NCI-H69 (cell line): ENCODE data around the gene TGM2.

Source experiments
- DNase-seq: peaks from one replicate; lab custom pipeline; 2025; lab: John Stamatoyannopoulos, UW

Gene TGM2

DNA sequence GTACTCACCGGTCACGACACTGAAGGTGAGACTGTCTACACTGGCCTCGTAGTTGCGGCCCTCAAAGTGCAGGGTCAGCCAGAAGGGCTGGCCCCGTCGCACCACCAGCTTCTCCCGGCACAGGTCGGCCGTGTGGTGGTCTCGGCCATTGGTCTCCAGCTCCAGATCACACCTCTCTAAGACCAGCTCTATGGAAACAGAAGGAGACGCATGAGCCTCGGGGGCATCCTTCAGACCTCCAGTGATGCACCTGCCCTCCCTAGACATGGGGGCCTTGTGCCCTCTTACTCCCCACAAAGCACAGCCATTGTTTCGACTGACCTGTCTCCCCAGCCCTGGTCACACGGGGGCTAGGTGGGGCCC lies 3.7 kb downstream of the TGM2 start:
- no peak for DNase-seq

DNA sequence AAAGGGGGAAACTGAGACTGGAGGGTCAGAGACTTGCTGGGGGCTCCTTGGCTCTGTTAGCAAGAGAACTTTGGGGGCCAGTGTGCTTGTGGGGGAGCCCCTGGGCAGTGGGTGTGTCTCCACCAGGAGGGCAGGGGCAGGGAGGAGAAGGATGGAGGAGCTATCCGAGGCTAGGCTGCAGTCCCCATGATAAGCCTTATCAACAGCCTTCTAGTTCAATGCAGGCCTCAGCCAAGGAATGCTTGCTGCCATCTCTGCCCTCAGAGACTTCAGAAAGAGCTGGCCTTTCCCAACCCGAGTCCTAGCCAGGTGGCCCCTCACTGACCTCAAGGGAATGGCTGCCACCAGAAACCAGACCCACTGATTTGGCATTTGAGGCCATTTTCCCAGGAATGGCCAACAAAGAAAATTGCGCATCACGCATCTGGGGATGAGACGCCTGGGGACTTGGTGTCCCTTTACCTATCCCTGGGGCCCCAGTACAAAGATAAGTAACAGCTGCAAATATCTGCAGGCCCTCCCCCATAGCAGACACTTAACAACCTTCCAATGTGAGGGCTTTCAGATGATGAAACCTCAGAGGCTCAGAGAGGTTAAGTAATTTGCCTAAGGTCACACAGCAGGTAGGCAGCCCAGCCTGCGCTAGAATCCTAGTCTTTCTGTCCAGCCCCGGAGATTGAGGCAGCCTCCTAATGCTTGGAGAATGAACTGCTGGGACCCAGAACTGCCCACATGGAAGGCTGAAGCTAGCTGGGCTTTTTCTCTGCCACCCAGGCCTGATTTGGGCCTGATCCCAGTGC lies 4.9 kb downstream of the TGM2 start:
- no peak for DNase-seq

DNA sequence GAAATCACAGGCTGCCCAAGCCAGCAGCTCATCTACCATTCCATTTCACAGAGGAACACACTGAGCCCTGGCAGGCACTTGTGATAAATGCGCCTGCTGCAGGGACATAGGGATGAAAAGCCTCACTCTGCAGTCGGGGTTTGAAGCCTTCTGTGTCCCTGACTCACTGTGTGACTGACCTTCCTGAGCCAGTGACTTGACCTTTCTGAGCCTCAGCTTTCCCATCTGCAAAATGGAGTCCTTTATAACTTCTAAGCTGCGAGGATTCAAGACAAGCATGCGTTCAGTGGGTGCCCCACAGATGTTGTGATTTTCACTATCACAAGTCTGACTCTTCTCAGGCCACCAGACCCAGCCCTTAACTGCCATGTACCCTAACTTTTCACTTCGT lies 5.5 kb downstream of the TGM2 start:
- no peak for DNase-seq

DNA sequence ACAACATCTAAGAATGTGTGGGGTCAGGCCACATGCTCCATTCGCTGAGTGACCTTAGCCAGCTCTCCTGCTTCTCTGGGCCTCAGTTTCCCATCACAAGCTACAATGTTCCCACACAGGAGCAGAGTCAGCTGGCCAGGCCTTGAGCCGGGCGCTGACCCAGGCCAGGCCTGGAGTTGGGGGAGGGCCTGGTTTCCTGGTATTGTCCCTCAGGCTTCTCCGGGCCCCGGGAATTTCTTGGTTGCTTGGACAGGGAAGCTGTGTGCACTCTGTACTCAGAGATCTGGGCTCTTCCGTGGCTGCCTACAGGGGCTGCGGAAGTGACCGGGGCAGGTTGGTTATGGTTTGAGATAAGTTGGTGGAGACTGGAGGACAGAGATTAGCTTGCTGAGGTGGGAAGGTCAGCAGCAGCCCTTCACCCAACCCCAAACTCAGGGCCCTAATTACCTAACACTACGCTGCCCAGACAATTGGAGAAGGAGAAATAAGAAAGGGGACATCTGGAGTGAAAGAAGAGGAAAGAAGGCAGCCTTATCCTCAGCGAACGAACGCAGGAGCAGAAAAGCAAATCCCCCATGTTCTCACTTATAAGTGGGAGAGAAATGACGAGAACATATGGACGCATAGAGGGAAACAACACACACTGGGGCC lies 6.2 kb downstream of the TGM2 start:
- DNase-seq, result no peak

DNA sequence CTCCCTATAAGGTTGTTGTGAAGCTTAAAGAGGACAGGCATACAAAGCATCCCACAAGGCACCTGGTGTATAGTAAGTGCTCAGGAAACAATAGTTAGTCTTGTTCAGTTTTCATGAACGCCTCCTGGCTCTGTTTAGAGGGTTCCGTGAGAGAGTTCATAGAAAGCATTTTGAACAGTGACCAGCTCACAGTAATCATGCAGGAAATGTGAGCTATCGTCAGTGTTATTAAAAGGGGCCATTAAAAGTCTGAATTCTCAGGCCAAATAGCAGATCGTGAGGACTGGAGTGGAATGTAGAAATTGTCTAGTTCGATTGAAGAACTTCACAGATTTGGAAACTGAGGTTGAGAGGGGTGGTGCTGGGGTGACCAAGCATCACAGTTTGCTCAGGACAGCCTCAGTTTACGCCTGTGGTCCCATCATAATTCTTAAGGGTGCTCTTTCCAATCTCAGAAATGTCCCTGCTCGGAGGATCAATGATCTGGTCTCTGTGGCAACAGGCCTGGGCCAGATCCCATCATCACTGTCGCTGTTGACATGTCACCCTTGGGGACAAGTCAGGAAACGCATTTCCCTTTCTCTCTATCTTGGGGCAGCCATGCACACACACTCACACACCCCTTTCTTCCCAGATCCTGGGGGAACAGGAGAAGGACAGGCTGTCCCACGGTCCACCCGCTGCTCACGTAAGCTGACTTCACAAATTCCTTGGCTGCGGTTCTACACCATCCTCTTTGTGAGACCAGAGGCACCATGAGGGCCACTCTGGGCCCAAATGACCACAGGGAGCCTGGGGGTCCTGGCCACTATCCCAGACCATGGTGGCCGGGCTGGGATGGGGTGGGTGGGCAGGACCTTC lies 7.2 kb downstream of the TGM2 start:
- no peak for DNase-seq

DNA sequence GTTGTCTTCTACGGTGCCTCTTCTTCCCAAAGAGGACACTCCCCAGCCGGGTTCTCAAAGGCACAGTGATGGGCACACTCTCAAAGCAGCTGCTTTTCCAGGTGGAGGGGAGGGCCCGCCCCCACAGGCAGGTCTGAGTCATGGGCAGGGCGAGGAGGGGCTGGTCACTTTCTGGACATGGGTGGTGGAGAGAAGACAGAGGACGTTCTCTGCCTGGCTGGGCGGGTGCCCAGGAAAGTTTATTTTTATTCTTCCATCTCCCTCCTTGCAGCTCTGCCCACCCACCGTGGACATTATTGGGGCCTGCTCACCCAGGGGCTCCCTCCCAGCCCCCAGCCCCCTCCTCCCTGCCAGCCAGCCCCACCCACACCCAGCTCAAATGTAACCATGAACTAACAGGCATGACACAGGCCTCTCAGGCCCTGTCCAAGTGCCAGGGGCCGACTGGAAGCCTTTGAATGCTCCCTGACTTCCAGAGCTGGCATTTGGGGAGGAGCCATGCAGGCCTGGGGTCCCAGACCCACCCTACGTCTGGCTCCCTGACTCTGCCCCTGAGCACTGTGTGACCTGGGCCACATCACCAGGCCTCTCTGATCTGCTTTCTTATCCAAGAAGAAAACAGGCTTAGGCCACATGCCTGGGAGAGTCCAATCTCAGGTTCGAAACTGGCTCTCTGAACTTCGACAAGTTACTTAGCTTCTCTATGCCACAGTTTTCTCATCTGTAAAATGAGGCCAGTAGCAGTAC lies 8.0 kb downstream of the TGM2 start:
- no peak for DNase-seq

DNA sequence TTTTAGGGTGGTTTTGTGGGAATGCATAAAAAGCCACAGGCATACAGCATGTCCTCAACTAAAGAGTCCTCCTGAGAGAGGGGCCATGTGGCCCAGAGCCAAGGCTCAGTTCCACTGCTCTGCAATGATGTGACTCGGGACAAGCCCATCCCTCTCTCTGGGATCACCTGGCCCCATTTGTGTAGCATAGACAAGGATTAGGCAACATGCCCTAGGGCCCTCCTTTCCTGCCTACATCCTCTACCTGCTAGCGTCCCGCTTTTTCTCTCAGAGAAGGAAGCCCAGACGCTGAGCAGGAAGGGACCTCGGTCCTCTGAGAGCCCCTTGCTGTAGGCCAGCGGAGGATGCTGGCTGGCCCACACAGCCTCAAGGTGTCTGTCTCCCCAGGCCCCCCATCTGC lies 8.8 kb downstream of the TGM2 start:
- no peak for DNase-seq

DNA sequence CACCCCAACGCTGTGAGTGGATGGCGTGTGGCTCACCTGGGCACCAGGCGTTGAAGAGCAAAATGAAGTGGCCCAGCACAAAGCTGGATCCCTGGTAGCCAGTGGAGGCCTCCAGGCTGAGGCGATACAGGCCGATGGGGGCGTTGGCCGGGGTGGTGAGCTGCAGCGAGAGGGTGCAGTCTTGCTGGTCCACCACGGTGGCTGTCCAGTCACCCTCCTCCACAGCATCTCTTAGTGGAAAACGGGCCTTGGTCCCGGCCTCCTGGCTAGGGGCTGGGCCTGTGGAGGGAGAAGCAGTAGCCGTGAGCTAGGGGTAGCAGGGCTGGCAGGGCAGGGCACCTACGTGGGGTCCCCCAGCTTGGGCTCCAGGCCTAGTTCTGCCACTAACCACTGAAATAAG lies 9.3 kb downstream of the TGM2 start:
- no peak for DNase-seq

DNA sequence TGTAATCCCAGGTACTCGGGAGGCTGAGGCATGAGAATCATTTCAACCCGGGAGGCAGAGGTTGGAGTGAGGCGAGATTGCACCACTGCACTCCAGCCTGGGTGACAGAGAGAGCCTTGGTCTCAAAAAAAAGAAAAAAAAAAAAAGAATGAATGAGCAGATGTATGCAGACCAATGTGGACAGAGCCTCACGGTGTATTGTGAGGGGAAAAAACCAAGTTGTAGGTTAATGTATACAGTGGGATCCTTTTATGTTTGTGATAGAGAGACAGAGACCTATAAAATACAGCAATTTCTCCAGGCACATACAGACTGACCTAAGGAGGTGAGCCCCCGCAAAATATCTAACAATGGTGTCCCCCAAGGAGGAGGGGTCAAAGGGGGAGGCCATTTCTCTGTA lies 11.7 kb downstream of the TGM2 start:
- DNase-seq, result no peak

DNA sequence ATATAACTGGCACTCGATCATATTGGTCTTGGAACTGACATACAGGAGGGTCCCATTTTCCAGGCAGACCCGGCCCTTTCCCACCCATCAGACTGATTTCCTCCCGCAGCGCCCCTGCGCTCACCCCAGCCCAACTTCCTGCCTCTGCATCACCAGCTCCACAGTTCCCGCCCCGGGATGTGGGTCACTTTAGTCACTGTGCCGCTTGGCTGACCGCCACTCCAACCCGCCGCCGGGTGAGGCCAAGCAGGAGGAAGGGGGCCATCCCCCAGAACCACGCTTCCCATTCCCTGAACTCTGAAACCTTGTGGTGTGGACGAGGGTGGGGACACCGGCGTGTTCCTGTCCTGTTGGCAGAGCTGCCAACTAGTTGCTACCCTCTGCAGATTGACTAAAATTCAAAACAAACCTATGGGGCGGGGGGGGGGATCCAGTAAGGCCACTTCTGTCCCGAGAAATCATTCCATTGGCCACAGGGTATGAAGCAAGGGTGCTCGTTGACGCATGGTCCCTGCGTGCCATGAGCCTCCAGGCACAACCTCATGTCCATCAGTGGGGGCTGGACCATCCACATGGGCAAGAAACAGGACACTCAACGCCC lies 12.3 kb downstream of the TGM2 start:
- DNase-seq, result no peak

DNA sequence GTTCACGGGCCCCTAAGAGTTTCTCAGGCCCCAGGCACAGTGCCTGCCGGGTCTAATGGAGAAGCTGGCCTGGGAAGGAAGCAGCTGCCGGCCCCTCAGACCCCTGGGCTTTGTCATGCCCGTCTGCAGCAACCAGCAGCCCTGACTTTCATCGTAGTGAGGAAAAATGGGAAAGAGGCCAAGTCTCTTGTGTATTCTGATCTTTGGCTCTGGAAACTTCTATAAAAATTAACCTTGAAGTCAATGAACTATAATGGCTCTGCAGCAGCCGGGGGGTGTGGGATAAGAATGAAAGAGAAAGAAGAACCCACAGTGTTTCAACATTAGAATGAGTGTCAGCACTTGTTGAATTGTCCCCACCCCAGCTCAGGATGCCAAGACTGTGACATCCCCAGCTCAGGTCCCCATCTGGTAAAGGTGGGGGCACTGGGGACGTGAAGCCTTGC lies 12.9 kb downstream of the TGM2 start:
- DNase-seq, result peak; percentile 66

DNA sequence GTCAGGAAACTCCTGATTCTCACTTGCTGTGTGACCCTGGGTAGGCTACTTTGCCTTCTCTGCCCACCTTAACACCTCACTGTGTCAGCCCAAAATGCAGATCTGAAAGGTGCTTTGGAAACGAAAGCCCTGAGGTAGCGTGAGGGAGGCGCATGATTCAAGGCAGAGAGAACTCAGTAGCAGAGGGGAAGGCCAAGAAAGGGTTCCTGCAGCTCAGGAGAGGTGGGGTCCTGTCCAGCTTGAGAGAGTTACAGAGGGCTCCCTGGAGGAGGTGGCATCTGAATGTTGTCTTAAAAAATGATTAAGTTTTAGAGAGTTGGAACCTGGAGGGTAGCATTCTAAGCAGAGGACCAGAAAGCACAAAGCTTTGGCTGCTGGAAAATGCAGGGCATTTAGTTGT lies 13.6 kb downstream of the TGM2 start:
- no peak for DNase-seq

DNA sequence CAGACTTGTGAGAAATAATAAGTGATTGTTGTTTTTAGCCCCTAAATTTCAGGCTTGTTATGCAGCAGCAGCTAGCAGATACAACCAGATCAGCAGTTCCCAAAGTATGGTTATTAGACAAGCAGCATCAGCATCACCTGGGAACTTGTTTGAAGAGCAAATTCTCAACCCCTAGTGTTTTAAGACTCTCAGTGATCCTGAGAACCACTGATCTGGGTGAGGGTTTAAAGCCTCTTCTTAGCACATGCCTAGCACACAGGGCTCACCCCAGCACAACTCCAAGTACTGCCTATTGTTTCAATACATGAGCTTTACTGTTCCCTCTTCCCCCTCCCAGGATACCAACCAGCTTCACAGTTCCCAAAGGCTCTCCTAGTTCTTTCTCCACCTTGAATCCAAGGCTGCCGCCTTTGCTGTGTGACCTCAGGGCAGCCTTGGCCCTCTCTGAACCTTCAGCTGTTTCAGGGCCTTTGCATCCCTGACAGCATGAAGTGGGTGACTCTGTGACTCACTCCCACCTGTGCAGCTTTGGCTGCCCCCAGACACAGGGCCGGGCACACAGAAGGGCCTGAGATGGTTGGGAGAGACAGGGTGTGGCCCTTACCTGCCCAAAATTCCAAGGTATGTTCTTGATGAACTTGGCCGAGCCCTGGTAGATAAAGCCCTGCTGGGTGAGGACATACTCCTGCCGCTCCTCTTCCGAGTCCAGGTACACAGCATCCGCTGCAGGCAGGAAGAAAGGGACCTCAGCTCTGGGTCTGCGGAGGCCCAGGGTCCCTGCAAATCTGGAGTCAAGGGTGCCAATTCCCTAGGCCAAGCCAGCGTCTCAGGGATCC lies 14.5 kb downstream of the TGM2 start:
- no peak for DNase-seq

DNA sequence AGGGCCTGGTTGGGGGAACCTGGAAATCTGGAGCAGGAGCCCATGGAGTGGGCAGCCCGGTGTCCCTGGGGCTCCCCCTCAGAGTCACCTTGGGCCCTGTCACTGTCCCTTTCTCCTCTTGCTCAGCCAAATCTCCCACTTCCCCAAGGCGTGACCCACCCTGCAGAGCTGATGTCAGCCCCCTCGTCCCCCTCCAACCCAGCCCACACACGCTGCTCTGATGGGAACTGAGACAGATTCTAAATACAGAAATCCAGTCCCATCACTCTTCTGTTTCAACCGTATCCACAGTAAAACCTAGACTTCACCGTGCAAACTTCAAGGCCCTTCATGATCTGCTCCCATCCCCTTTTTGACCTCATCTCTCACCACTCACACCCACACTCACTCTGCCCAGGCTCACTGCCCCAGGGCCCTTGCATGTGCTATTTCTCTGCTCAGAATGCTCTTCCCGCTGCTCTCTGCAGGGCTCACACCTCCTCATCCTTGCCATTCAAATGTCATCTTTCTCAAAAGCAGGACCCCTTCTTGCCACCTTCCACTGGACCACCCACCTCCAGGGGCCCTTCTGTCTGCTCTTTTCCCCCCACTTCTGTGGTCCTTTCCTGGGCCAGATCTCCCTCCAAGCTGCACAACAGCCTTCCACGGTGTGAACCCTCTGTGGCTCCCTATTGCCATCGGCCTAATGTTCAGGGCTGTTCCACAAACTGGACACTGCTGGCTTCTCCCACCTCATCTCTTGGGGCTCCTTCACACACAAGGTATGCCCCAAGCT lies 16.6 kb downstream of the TGM2 start:
- no peak for DNase-seq

DNA sequence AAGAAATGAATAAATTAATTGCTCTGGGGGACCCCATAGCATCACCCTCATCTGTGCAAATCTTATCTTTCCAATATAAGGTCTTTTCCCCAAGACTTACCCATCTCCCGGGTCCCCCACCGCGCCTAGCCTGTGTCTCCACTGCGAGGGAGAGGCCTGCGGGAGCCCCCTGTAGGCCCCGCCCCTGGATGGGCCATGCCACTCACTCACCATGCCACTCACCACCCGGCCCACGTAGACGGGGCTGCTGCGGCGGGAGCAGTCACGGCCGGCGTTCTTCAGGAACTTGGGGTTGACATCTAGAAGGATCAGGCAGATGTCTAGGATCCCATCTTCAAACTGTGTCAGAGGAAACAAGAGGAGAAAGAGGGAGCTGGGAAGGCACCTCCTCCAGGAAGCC lies 17.3 kb downstream of the TGM2 start:
- DNase-seq, result no peak

DNA sequence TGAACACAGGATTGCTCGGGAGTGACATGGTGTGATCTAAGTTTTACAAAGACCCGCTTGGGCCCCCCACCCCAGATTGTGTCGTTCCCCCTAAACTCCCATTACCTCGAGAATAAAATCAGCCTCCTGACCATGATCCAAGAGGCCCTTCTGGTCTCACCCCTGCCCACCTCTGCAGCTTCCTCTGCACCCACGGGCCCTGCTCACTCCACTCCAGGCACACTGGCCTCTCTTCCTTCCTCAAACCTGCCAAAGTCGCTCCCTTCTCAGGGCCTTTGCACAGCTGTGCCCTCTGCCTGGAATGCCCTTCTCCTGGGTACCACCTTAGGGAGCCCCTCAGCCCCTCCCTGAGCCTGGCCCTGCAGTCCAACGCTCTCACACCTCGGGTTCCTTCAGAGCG lies 17.9 kb downstream of the TGM2 start:
- no peak for DNase-seq

DNA sequence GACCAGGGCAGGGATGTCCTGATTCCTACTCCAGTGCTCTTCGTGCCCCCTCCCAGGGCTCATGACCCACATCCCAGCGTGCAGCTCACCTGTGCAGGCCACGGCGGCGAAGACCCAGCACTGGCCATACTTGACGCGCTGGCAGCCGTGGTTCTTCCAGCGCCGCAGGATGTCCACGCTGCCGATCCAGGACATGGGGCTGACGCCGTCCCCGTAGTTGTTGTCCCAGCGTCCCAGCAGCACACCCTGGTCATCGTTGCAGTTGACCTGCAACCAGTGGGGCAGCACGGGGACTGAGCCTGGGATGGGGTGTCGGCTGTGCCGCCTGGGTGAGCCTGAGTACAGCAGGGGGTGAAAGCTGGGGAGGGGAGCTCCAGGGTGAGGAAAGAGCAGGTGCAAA lies 18.4 kb downstream of the TGM2 start:
- no peak for DNase-seq

DNA sequence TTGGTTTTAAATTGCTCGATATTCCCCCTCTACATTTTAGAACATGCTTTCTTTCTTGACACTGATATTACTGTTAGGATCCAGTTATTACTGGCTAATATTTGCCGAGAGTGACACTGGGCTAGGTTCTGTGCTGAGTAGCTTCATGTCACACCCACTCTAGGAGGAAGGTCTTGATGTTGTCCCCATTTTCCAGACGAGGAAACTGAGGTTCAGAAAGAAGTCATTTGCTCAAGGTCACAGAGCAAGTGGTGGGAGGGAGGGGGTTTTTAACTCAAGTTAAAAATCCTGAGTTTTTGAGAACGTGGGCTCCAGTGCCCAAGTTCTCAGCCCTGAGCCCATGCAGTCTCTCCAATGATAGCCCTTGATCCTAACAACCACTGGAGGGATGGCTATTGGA lies 18.9 kb downstream of the TGM2 start:
- no peak for DNase-seq

DNA sequence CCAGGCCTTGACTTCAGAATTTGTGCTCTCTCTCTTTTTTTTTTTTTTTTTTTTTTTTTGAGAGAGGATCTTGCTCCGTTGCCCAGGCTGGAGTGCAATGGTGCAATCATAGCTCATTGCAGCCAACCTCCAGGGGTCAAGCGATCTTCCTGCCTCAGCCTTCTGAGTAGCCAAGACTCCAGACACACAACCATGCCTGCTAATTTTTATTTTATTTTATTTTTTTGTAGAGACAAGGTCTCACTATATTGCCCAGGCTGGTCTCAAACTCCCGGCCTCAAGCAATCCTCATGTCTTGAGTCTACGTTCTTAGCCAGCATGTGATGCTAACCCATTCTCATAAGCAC lies 19.4 kb downstream of the TGM2 start:
- no peak for DNase-seq
